T-helper 1 cell (primary cell): Measurements from ENCODE around the gene ERMARD.

Source experiments
- DNase-seq, 5 donors: peaks; one replicate each; pipeline ENCODE4 v3.0.0-alpha.2; 2012 to 2020

The ERMARD gene

GRCh38 chr6:169803271-169803811, 51.9 kb downstream of the ERMARD start:
- peak in 1 of 5 donors; percentile 14 for DNase-seq

- no peak for DNase-seq
Observed at GRCh38 chr6:169803816-169804340, 52.5 kb downstream of the ERMARD start.

GRCh38 chr6:169804427-169804826, 53.0 kb downstream of the ERMARD start:
- DNase-seq, result no peak

GRCh38 chr6:169805242-169805838, 53.9 kb downstream of the ERMARD start:
- no peak for DNase-seq

GRCh38 chr6:169806701-169807100, 55.3 kb downstream of the ERMARD start:
- peak in 1 of 5 donors; percentile 7 for DNase-seq

- DNase-seq, result no peak
Observed at GRCh38 chr6:169807229-169807628, 55.8 kb downstream of the ERMARD start.

GRCh38 chr6:169807699-169808607, 56.5 kb downstream of the ERMARD start:
- no peak for DNase-seq

GRCh38 chr6:169808608-169808967, 57.2 kb downstream of the ERMARD start:
- DNase-seq, result no peak

- no peak for DNase-seq
Observed at GRCh38 chr6:169809386-169809785, 58.0 kb downstream of the ERMARD start.

- no peak for DNase-seq
Observed at GRCh38 chr6:169810066-169810989, 58.9 kb downstream of the ERMARD start.

- no peak for DNase-seq
Observed at GRCh38 chr6:169811072-169811471, 59.6 kb downstream of the ERMARD start.

GRCh38 chr6:169811521-169812256, 60.3 kb downstream of the ERMARD start:
- DNase-seq, result no peak

- no peak for DNase-seq
Observed at GRCh38 chr6:169812257-169812644, 60.8 kb downstream of the ERMARD start.

GRCh38 chr6:169813969-169814368, 62.5 kb downstream of the ERMARD start:
- no peak for DNase-seq

GRCh38 chr6:169816054-169816453, 64.6 kb downstream of the ERMARD start:
- no peak for DNase-seq

- DNase-seq, result no peak
Observed at GRCh38 chr6:169816975-169817374, 65.6 kb downstream of the ERMARD start.

GRCh38 chr6:169820358-169820757, 68.9 kb downstream of the ERMARD start:
- DNase-seq, result no peak

- DNase-seq, result no peak
Observed at GRCh38 chr6:169824021-169824420, 72.6 kb downstream of the ERMARD start.

- DNase-seq, result no peak
Observed at GRCh38 chr6:169824848-169825557, 73.6 kb downstream of the ERMARD start.

- DNase-seq, result no peak
Observed at GRCh38 chr6:169825558-169826225, 74.3 kb downstream of the ERMARD start.

GRCh38 chr6:169826697-169827096, 75.3 kb downstream of the ERMARD start:
- no peak for DNase-seq
